Activated T-helper 1 cell treated with anti-CD3 and anti-CD28 coated beads, Interleukin-12 subunit alpha, Interleukin-12 subunit beta, Interleukin-2, Interleukin-4 antibody, amounts not matched to agents 30 ng/mL and 10 ng/mL and 1 ng/mL, durations not matched to agents 14 hours and 24 hours and 36 hours (primary cell): ENCODE data around the gene MVP. TPM values are rescaled to one million over a fixed set of nuclear protein-coding genes. Genes with fewer than 3 reads are reported as not detected.

Experiments used
- DNase-seq: peaks from one replicate; pipeline ENCODE4 v3.0.0; 2021; ENCODE audit warnings: low spot score
- H3K27ac Mint-ChIP-seq: one replicate; pipeline ENCODE4 v1.8.0; 2021; ENCODE audit warnings: mild to moderate bottlenecking, mixed read lengths
- H3K27me3 Mint-ChIP-seq: one replicate; pipeline ENCODE4 v1.8.0; 2022; ENCODE audit warnings: mild to moderate bottlenecking, moderate library complexity, mixed read lengths; ENCODE audit not compliant: insufficient read depth
- H3K36me3 Mint-ChIP-seq: one replicate; pipeline ENCODE4 v1.8.0; 2021; ENCODE audit warnings: low read depth, mixed read lengths
- H3K4me1 Mint-ChIP-seq: one replicate; pipeline ENCODE4 v1.8.0; 2021; ENCODE audit warnings: low read depth, mixed read lengths
- H3K4me3 Mint-ChIP-seq: one replicate; pipeline ENCODE4 v1.8.0; 2021; ENCODE audit warnings: mild to moderate bottlenecking, moderate library complexity, mixed read lengths
- H3K9me3 Mint-ChIP-seq: one replicate; pipeline ENCODE4 v1.8.0; 2021; ENCODE audit warnings: mixed read lengths
- intact Hi-C: fragments of 100-400 bp; cut with micrococcal nuclease; formaldehyde crosslinking; loops from one replicate; pipeline ENCODE4 v1.15.1; 2024
- total RNA-seq: library from RNA; stranded (reverse); gene quantifications from 2 replicates; pipeline ENCODE4 v1.2.3, GENCODE V29; 2022

Gene MVP
- total RNA-seq, 1 donor from 2014 or later = 124 TPM

DNA sequence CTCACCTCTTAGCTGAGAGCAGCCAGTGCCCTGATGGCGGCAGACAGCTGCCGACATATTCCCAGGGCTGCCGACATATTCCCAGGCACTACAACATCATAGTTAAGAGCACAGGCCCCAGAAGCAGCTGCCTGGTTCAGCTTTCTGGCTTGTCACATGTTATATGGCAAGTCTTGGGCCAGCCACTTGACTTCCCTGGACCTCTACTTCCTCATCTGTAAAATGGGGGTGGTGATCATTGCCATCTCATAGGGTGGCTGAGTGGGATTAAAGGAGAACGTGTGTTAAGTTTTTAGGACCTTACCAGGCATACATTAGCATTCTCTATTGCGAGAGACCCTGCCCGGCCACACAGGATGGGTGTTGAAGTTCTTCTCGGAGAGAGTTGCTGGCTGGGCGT is 23.7 kb downstream of the MVP start:
- intact Hi-C loops = no loop called here
- no peak for DNase-seq
- peaks cover 33% of the 10 kb centered on the region for H3K36me3 Mint-ChIP-seq
- peak overlapping the region; percentile 56 for H3K27ac Mint-ChIP-seq
- H3K4me1 Mint-ChIP-seq = peaks cover 5% of the 10 kb centered on the region
- H3K27me3 Mint-ChIP-seq = no peaks in the 10 kb centered on the region
- H3K4me3 Mint-ChIP-seq = no peak overlapping the region
- no peaks in the 10 kb centered on the region for H3K9me3 Mint-ChIP-seq

GRCh38 chr16:29844575-29845331 is 24.5 kb downstream of the MVP start:
- H3K27me3 Mint-ChIP-seq = no peaks in the 10 kb centered on the region
- peaks cover 5% of the 10 kb centered on the region for H3K4me1 Mint-ChIP-seq
- no peaks in the 10 kb centered on the region for H3K9me3 Mint-ChIP-seq
- peaks cover 34% of the 10 kb centered on the region for H3K36me3 Mint-ChIP-seq
- no peak overlapping the region for H3K27ac Mint-ChIP-seq
- no peak for DNase-seq
- H3K4me3 Mint-ChIP-seq = no peak overlapping the region
- intact Hi-C loops = no loop called here

DNA sequence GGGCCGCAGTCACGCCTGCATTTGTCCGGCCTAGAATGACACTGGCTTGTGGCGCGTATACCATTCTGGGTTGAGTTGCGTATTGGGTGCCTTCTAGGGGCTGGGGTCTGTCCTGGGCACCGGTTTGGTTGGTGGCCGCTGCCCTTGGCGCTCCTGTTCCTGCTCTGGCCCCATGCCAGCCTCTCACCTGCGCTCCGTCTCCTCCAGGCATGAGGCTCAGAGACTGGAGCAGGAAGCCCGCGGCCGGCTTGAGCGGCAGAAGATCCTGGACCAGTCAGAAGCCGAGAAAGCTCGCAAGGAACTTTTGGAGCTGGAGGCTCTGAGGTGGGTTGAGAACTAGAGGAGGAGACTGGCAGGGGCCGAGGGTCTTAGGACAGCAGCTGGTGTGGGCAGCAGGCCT is 25.4 kb downstream of the MVP start:
- no peak for DNase-seq
- Mint-ChIP-seq H3K9me3 (no peaks in the 10 kb centered on the region), H3K36me3 (peaks cover 35% of the 10 kb centered on the region), H3K27ac (no peak overlapping the region), H3K27me3 (no peaks in the 10 kb centered on the region), H3K4me3 (no peak overlapping the region), H3K4me1 (peaks cover 5% of the 10 kb centered on the region)
- intact Hi-C loops = no loop called here

DNA sequence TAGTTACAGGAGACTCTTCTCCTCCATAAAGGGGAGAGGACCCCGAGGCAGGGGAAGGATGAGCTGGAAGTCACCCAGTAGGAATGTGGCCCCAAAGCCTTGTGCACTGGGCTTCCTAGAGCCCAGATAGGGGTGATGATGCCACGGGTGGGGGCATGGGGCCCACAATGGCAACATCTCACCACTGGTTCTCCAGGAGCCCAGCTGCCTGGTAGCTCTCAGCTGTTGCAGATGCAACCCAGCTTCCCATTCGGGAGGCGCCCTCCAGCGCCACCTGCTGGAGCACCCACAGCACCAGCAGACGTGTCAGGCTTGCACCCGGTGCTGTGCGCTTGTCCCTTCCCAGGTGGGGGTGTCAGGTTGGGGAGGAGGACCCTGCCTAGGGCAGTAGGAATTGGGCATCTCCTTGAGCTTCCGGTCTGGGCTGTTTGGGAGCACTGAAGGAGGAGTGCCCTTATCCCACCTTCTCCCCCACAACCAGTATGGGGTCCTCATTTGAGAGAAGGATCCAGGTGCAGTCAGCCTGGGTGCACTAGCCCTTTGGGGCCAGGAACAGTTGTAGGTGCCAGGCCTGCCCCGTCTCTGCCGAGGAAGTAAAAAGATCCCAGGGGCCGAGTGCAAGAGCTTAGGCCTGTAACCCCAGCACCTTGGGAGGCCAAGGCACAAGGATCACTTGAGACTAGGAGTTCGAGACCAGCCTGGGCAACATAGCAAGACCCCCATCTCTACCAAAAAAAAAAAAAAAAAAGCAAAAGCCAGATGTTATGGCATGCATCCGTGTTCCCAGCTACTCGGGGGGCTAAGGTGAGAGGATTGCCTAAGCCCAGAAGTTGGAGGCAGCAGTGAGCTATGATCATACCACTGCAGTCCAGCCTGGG is 28.4 kb downstream of the MVP start:
- Mint-ChIP-seq H3K9me3 (no peaks in the 10 kb centered on the region), H3K27me3 (no peaks in the 10 kb centered on the region), H3K36me3 (peaks cover 36% of the 10 kb centered on the region), H3K27ac (no peak overlapping the region), H3K4me1 (peaks cover 5% of the 10 kb centered on the region), H3K4me3 (no peak overlapping the region)
- DNase-seq = peak; percentile 67
- intact Hi-C loops = loop anchor here (1.0 to 2.0 kb wide), 5 partner anchors 21 to 156 kb away; partner anchors contain the start of gene MVP

DNA sequence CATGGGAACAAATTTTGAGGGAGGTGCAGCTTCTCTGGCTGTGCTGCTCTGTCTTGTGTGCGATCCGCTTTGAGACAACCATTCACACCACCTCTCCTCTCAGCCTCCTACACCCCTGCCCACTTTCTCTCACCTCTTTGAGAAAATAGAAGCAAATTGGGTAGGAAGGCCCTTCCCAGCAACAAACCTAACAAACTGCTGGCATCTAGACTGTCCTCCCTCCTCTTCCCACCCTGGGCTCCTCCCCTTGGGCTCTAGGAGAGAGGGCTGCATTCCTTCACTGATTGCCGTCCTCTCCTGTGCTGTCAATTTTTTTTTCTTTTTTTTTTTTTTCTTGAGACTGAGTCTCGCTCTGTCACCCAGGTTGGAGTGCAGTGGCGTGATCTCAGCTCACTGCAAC is 29.2 kb downstream of the MVP start:
- Mint-ChIP-seq H3K9me3 (no peaks in the 10 kb centered on the region), H3K4me1 (peaks cover 5% of the 10 kb centered on the region), H3K4me3 (no peak overlapping the region), H3K36me3 (peaks cover 33% of the 10 kb centered on the region), H3K27me3 (no peaks in the 10 kb centered on the region), H3K27ac (no peak overlapping the region)
- no peak for DNase-seq
- intact Hi-C loops = loop anchor here (2.0 kb wide), 1 partner anchor 157 kb away; no protein-coding TSS in a partner anchor

DNA sequence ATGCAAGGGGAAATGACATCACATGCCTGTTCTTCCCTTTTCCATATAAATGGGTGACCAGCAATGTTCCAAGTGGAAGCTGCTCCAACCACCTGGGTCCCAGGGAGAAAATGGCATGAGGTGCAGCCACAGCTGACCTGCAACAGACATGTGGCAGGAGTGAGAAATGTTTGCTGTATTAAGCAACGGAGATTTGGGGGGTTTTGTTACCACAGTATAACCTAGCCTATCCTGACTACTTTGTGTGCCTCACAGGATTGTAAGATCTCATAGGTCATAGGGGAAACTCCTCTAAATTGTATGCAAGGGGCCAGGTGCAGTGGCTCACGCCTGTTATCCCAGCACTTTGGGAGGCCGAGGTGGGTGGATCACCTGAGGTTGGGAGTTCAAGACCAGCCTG is 30.7 kb downstream of the MVP start:
- no peak overlapping the region for H3K27ac Mint-ChIP-seq
- peaks cover 23% of the 10 kb centered on the region for H3K36me3 Mint-ChIP-seq
- H3K4me3 Mint-ChIP-seq = no peak overlapping the region
- H3K9me3 Mint-ChIP-seq = no peaks in the 10 kb centered on the region
- H3K27me3 Mint-ChIP-seq = no peaks in the 10 kb centered on the region
- no peak for DNase-seq
- peaks cover 5% of the 10 kb centered on the region for H3K4me1 Mint-ChIP-seq
- intact Hi-C loops = no loop called here

GRCh38 chr16:29852654-29853053 is 32.4 kb downstream of the MVP start:
- Mint-ChIP-seq H3K4me1 (peaks cover 5% of the 10 kb centered on the region), H3K36me3 (peaks cover 20% of the 10 kb centered on the region), H3K27ac (no peak overlapping the region), H3K9me3 (no peaks in the 10 kb centered on the region), H3K4me3 (no peak overlapping the region), H3K27me3 (no peaks in the 10 kb centered on the region)
- intact Hi-C loops = no loop called here
- DNase-seq = no peak

- Mint-ChIP-seq H3K4me1 (no peaks in the 10 kb centered on the region), H3K36me3 (peaks cover 18% of the 10 kb centered on the region), H3K27me3 (no peaks in the 10 kb centered on the region), H3K9me3 (no peaks in the 10 kb centered on the region), H3K27ac (no peak overlapping the region), H3K4me3 (no peak overlapping the region)
- no peak for DNase-seq
- intact Hi-C loops = no loop called here
Observed at GRCh38 chr16:29854520-29855100, 34.3 kb downstream of the MVP start.

GRCh38 chr16:29857133-29857760 is 37.0 kb downstream of the MVP start:
- no peaks in the 10 kb centered on the region for H3K9me3 Mint-ChIP-seq
- H3K4me1 Mint-ChIP-seq = peaks cover 16% of the 10 kb centered on the region
- DNase-seq = no peak
- no peaks in the 10 kb centered on the region for H3K27me3 Mint-ChIP-seq
- no peak overlapping the region for H3K4me3 Mint-ChIP-seq
- H3K27ac Mint-ChIP-seq = no peak overlapping the region
- H3K36me3 Mint-ChIP-seq = peaks cover 18% of the 10 kb centered on the region
- intact Hi-C loops = no loop called here

- Mint-ChIP-seq H3K27ac (no peak overlapping the region), H3K27me3 (no peaks in the 10 kb centered on the region), H3K4me1 (peaks cover 19% of the 10 kb centered on the region), H3K9me3 (no peaks in the 10 kb centered on the region), H3K36me3 (peaks cover 18% of the 10 kb centered on the region), H3K4me3 (no peak overlapping the region)
- no peak for DNase-seq
- intact Hi-C loops = no loop called here
Observed at GRCh38 chr16:29858149-29858849, 38.0 kb downstream of the MVP start.

DNA sequence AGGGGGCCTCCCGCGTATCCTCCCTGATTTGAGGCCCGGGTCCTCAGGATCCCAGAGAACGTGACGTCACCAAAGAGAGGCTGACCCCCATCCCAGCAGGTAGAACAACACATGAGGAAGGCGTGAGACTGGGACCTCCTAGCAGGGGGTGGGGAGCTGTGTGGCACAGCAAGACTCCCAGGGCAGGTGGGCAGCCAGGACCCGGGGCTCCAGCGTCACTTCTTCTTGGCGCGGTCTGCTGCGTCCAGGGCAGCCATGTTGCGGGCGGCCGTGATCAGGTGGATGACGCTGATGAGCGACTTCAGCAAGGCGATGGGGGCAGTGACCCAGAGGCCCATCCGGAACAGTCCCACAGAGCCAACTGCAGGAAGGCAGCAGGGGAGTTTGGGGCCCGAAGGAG is 38.7 kb downstream of the MVP start:
- H3K27me3 Mint-ChIP-seq = no peaks in the 10 kb centered on the region
- no peak for DNase-seq
- no peak overlapping the region for H3K4me3 Mint-ChIP-seq
- intact Hi-C loops = no loop called here
- no peaks in the 10 kb centered on the region for H3K9me3 Mint-ChIP-seq
- peaks cover 24% of the 10 kb centered on the region for H3K4me1 Mint-ChIP-seq
- peaks cover 18% of the 10 kb centered on the region for H3K36me3 Mint-ChIP-seq
- no peak overlapping the region for H3K27ac Mint-ChIP-seq

- Mint-ChIP-seq H3K27me3 (no peaks in the 10 kb centered on the region), H3K4me1 (peaks cover 24% of the 10 kb centered on the region), H3K36me3 (peaks cover 18% of the 10 kb centered on the region), H3K4me3 (no peak overlapping the region), H3K9me3 (no peaks in the 10 kb centered on the region), H3K27ac (peak overlapping the region; percentile 52)
- DNase-seq = no peak
- intact Hi-C loops = loop anchor here (5.0 to 10.0 kb wide), 3 partner anchors 158 to 1212 kb away; partner anchors contain the start of genes FBRS, PRR14, ZNF646 and ZNF668
Observed at GRCh38 chr16:29860218-29860617, 40.0 kb downstream of the MVP start.
